ENCODE results near the gene IFRD2.
"Not testable (repeated sequence)": the region's sequence is repeated elsewhere in the genome, so short reads cannot be mapped to it uniquely, and the experiment has no call there.

IFRD2 gene

DNA sequence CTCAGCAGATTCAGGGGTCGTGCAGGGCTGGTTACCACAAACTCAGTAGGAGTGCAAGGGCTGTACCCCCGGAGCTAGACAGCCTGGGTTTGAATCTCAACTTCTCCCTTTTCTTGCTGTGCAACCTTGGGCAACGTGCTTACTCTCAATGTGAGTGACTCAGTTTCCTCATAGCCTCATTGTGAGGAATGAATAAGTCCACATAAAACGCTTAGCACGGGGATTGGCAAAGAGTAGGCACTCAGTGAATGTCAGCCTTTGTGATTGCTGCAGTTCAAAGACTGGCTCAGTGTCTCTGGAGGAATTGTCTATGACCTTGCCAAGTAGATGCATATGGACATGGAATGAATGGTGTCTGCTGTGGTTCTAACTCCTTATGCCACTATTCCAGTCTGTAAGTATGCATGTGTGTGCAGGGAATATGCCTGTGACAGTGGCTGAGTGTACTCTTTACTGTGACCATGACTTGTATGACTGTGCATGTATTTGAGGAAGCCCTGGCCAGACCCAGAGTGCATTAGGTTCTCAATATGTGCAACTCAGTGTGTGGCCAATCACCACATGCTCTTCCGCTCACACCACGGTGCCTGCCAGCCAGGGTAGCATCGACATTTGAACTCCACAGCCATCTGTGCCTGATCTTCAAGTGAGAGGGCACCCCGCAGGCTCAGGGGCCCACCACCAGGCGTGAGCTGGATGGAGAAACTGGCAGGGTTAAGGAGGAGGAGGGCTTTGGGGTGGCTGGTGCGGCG is 7.9 kb upstream of the IFRD2 start:
- no peak for DNase-seq

GRCh38 chr3:50299638-50299928 is 7.4 kb upstream of the IFRD2 start:
- no peak for DNase-seq

DNA sequence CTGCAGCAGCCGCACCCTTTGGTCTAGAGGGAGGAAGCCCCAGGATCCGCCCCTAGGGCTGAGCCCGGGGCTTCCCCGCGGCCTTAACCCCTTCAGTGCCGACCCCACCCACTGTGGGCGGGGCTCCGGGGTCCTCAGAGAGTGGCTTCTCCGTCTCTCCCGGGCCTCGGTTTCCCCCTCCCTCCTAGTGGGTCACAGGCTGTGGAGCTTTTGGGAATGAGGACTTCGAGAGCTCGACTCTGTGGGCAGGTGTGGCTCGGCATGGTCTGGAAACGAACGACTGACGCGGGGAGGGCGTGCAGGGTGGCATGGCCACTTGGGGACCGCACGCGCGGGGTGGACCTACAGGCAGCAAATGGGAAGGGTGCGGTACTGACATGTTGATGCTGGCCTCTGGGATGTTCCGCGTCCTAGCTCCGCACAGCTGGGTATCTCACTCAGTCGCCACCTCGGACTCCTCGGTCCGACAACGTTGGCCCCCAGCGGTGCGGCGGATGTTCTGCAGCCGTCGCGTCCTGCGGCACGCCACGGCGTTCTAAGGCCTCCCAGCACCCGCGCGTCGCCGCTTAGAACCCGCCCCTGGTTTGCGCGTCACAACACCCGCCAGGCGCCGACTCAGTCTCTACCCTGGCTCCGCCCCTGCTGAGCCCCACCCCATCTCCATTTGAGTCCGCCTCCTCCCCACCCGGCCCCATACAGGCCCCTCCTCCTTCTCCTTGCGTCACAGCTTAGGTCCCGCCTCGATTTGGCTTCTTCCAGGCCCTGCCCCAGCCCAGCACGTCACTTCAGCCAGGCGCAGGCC is 6.8 kb upstream of the IFRD2 start, which contains the start of the genes HYAL3 and NAA80:
HYAL3 (minus strand) TSS at position 570 of the 802 bp plus-strand sequence. CDS start 3,803 bp downstream, outside the sequence.
NAA80 (minus strand) TSS at position 570 of the 802 bp plus-strand sequence. CDS start 1,942 bp downstream, outside the sequence.
- peak; percentile 100 for DNase-seq

GRCh38 chr3:50297896-50298725 is 5.9 kb upstream of the IFRD2 start:
- no peak for DNase-seq

GRCh38 chr3:50297384-50297775 is 5.2 kb upstream of the IFRD2 start:
- DNase-seq = no peak

GRCh38 chr3:50296721-50297383 is 4.6 kb upstream of the IFRD2 start:
- no peak for DNase-seq

GRCh38 chr3:50295553-50296431 is 3.6 kb upstream of the IFRD2 start:
- no peak for DNase-seq

DNA sequence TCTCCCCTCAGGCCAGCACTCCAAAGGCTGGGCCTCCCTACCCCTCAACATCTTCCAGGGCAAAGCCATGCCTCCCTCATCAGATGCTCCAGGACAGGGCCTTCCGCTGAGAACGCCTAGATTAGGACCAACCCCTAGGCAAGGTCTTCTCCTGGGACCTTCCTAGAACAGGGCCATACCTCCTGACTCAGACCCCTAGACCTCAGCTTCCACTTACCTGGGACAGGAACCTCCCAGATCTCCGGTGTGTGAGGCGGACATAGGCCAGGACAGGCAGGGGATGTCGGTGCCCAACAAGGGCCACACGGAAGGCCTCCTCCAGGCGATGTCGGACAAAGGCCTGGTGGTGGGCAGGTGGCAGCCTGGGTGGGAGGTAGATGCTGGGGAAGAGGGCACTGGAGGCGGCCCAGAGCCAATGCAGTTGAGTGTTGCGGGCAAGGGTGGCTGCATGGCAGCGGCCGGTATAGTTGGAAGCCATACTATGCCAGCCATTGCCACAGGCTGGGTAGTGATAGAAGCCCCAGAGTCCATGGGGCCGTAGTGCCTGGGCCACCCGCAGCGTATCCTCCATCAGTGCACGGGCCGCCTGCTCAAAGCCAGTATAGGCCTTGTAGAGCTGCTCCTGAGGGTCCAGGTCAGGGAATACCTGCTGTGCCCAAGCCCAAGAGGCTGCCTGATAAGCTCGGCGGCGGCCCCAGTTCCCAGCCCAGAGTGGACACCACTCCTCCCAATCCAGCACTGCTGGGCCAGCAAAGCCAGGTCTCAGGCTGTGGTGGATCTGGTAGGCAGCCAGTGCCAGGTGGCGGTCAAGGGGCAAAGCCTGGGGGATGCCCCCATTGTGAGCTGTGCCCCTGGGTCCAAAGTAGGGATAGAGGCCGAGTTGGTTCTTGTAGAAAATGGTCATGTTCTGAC is 2.5 kb upstream of the IFRD2 start:
- DNase-seq = no peak

- DNase-seq = no peak
These were observed 1.9 kb upstream of the IFRD2 start for GRCh38 chr3:50294089-50294488.

- no peak for DNase-seq
These were observed 1.0 kb upstream of the IFRD2 start for GRCh38 chr3:50293079-50293801.

- DNase-seq = no peak
These were observed 2.0 kb downstream of the IFRD2 start for GRCh38 chr3:50290161-50290641.

DNA sequence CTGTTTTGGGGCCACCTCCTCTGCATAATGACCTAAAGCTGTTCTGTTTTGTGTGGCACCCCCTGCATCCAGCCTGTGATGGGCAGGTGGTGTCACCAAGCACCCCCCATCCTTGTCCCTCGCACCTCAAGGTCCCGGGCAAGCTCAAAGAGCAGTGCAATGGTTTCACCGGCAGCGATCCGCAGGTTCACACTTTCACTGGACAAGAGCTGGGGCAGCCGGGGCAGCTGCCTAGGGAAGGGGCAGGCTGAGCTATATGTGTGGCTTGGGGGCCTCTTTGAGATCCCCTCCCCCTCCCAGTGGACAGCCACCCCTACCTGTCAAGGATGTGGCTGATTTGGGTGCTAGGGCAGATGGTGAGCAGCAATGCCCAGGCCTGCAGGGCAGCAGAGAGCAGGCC is 3.1 kb downstream of the IFRD2 start:
- DNase-seq = no peak

DNA sequence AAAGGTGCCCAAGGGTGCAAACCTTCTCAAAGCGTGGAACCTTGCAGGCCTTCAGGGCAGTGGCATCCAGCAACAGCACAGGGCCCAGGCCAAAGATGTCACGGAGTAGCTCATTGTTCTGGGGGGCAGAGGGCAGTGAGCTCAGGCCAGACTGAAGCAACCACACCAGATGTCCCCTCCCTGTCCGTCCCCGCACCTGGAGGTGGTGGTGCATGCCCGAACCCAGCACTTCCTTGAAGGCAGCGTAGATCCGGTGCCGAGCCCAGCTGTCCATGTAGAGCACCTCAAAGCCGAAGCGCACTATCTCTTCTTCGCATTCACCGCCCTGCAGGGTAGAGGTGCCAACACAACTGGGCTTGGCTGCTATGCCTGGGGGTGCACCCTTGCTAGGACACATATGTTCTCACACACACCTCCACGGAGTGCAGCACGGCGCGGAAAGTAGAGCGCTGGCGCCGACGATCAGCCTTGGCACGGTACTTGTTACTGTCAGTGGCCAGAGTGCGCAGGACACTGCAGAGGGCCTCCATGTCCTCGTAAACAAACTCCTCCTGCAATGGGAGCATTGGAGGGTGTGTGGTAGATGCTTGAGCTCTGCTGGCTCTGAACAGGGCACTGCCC is 3.7 kb downstream of the IFRD2 start:
- DNase-seq = no peak

GRCh38 chr3:50287262-50287661 is 5.0 kb downstream of the IFRD2 start:
- DNase-seq = no peak

DNA sequence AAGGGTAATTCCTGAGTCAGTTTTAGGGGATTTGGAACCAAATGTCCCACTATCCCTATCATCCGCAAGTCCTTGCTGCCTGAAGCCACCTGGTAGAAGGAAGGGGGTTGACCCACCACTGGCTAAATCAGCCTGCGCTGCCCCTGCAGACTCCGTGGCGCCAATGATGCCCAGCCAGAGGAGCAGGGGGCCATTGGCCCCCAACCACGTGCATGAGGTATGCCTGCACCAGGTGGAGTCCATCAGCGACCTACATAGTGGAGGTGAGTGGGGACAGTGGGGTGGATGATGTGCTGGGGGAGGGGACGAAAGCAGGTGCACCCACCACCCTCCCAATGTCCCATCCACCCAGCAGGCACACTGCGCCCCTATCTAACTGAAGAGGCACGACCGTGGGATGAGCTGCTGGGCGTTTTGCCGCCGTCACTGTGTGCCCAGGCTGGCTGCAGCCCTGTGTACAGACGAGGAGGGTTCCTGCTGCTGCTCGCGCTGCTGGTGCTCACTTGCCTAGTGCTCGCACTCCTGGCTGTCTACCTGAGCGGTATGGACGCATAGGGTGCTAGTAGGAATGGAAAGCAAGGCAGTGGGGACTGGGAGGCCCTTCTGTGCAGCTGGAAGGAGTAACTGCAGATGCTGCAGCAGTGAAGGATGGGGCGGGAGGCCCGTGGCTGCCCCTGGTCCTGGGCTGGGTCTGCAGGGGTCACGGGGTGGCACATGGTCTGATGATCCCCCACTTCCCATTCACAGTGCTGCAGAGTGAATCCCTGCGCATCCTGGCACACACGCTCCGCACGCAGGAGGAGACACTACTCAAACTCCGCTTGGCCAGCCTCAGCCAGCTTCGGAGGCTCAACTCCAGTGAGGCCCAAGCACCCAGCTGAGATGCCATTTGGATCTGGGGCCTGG is 5.7 kb downstream of the IFRD2 start:
- DNase-seq = no peak

DNA sequence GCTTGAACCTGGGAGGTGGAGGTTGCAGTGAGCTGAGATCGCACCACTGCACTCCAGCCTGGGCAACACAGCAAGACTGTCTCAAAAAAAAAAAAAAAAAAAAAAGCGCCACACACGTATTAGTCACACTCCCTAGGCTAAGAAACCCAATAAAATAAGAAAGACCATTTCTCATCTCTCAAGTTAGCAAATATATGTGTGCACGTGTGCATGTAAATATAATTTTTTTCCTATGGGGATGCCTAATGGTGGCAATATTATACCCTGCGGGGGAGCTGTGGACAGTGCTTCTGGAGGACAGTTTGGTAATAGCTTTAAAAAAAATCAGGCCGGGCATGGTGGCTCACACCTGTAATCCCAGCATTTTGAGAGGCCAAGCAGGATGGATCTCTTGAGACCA is 8.1 kb downstream of the IFRD2 start:
- not testable (repeated sequence) for DNase-seq

- no peak for DNase-seq
These were observed 12.8 kb downstream of the IFRD2 start for GRCh38 chr3:50279255-50280016.

- no peak for DNase-seq
These were observed 13.4 kb downstream of the IFRD2 start, which contains the start of gene LSMEM2 for GRCh38 chr3:50278880-50279224. Gene LSMEM2, plus strand, starts transcription at chr3:50279087. Its CDS starts 27 bp downstream, at chr3:50279114.
